Measurements from ENCODE around the gene TENT4B. TPM values are rescaled to one million over a fixed set of nuclear protein-coding genes. Genes with fewer than 3 reads are reported as not detected.

The TENT4B gene
- polyA plus RNA-seq, 2 of the 4 experiments (the other 2 are of a cell fraction) = 12.2 to 19.4 TPM

GRCh38 chr16:50209546-50210265, 56.6 kb downstream of the TENT4B start:
- DNase-seq (ENCODE audit: low read depth in 1 of 2, low spot score in 1 of 2) = no peak
- peak overlapping the region in 1 of 2 experiments; percentile 19; a peak in 3 of 6 replicates for H3K27ac ChIP-seq
- peaks cover 51% of the 10 kb centered on the region for H3K4me1 ChIP-seq
- ChIA-PET POLR2A (interaction anchor here (1.1 to 2.2 kb wide), 4 partner anchors 36 to 185 kb away, joined by 4 to 8 read pairs (median 6); partner anchors contain the start of genes CNEP1R1, HEATR3 and TENT4B), CTCF (interaction anchor here (0.6 to 5.9 kb wide), 40 partner anchors 9 to 456 kb away, joined by 3 to 43 read pairs (median 5); partner anchors contain the start of genes CNEP1R1, HEATR3 and TENT4B)
- H3K9me3 ChIP-seq = no peaks in the 10 kb centered on the region
- 81% methylated on average over 7 of the region's 7 CpGs for WGBS (ENCODE audit: missing lambda C conversion rate)
- no peak overlapping the region for H3K4me3 ChIP-seq
- ATAC-seq = peak; percentile 8 to 25; a peak in 4 of 6 replicates
- no peak for TF ChIP-seq CHD2 (IDR thresholded peaks at IDR 0.05; ENCODE audit: low read length, partially characterized antibody)
- TF ChIP-seq RARB (CRISPR knock-in tag; IDR thresholded peaks at IDR 0.05) = no peak
- TF ChIP-seq, protein P1, sequence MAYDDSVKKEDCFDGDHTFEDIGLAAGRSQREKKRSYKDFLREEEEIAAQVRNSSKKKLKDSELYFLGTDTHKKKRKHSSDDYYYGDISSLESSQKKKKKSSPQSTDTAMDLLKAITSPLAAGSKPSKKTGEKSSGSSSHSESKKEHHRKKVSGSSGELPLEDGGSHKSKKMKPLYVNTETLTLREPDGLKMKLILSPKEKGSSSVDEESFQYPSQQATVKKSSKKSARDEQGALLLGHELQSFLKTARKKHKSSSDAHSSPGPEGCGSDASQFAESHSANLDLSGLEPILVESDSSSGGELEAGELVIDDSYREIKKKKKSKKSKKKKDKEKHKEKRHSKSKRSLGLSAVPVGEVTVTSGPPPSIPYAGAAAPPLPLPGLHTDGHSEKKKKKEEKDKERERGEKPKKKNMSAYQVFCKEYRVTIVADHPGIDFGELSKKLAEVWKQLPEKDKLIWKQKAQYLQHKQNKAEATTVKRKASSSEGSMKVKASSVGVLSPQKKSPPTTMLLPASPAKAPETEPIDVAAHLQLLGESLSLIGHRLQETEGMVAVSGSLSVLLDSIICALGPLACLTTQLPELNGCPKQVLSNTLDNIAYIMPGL (CRISPR knock-in tag; IDR thresholded peaks at IDR 0.05; ENCODE audit: borderline replicate concordance) = no peak
- no peak for TF ChIP-seq SREBF2 (IDR thresholded peaks at IDR 0.05)
- TF ChIP-seq JUNB (IDR thresholded peaks at IDR 0.05) = no peak
- TF ChIP-seq ESRRA (IDR thresholded peaks at IDR 0.05; ENCODE audit: borderline replicate concordance, low read length) = no peak
- no peak for TF ChIP-seq KDM5A (IDR thresholded peaks at IDR 0.05)
- TF ChIP-seq RFX5 (IDR thresholded peaks at IDR 0.05) = no peak
- no peak for TF ChIP-seq NR3C1 (IDR thresholded peaks at IDR 0.05)
- TF ChIP-seq HEYL (CRISPR knock-in tag; IDR thresholded peaks at IDR 0.05) = no peak
- FAIRE-seq = no peak
- H3K4me2 ChIP-seq = peak overlapping the region; percentile 8; the same call in 2 of the 3 replicates

DNA sequence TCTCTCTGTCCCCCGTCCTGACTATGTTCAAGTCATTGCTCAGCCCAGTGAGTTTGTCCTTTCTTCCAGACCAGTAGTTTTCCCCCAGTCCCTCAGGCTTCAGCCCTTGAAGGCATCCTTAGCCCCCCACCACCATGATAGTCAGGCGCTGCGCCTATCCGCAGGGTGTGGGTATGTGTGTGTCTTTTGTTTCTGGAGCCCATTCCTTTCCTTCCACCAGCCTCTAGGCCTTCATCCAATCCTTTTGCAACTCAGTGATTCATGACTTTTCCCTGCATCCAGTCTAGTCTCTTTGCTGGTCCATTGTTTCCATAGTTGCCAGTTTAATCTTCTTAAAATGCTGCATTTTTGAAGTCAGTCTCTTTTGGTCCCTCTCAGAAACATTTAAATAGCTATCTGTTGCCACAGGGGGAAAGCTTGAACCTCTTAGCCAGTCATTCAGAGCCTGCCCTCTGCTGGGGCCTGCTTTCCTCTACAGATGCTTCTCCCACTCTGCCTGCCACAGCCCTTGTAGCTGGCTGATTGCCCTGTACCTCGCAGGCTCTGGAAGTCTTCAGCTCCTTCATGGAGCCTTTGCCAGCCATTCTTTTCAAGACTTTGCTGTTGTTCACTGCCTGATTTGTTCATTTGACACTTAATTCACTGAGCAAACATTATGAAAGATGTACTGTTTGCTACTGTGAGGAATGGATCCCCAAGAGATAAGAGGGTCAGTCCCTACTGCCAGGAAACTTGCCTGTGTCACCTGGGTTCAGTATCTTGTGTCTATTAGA, 57.3 kb downstream of the TENT4B start:
- 81% methylated on average over 5 of the region's 5 CpGs for WGBS (ENCODE audit: missing lambda C conversion rate)
- TF ChIP-seq RAD21 (conservative IDR thresholded peaks at IDR 0.05 in 1 of 2, IDR thresholded peaks at IDR 0.05 in 1 of 2) = peak; percentile 76 to 77
- no peak for TF ChIP-seq TP53 (CRISPR knock-in tag; IDR thresholded peaks at IDR 0.05)
- peak; percentile 81 for TF ChIP-seq SMC3 (IDR thresholded peaks at IDR 0.05)
- peak; percentile 62 for TF ChIP-seq CTCF (IDR thresholded peaks at IDR 0.05)
- TF ChIP-seq NR3C1 (IDR thresholded peaks at IDR 0.05) = no peak
- TF ChIP-seq JUN (IDR thresholded peaks at IDR 0.05) = no peak
- H3K27ac ChIP-seq = peak overlapping the region in 1 of 2 experiments; percentile 5; a peak in 3 of 6 replicates
- POLR2A ChIA-PET = interaction anchor here (0.7 to 2.2 kb wide), 5 partner anchors 35 to 185 kb away, joined by 3 to 8 read pairs (median 5); partner anchors contain the start of genes CNEP1R1, HEATR3 and TENT4B
- peak overlapping the region; percentile 8; the same call in 2 of the 3 replicates for H3K4me2 ChIP-seq
- FAIRE-seq = no peak
- H3K4me1 ChIP-seq = peaks cover 44% of the 10 kb centered on the region
- no peaks in the 10 kb centered on the region for H3K9me3 ChIP-seq
- DNase-seq (ENCODE audit: low read depth in 1 of 2, low spot score in 1 of 2) = peak; percentile 52 to 78
- CTCF ChIA-PET = interaction anchor here (0.5 to 5.9 kb wide), 51 partner anchors 8 to 455 kb away, joined by 3 to 43 read pairs (median 4); partner anchors contain the start of genes CNEP1R1, HEATR3 and TENT4B
- peak; percentile 98 for ATAC-seq
- no peak overlapping the region for H3K4me3 ChIP-seq

Data from A549 (cell line).